ENCODE data around the gene TTC39B.
A peak's percentile ranks its signal among the peaks of the same experiment; 100 is the strongest.

TTC39B gene

GRCh38 chr9:15306068-15306756 is 804 bp downstream of the TTC39B start:
- H3K36me3 ChIP-seq (ENCODE audit: control insufficient read depth in 2 of 2, insufficient read depth in 1 of 2, low read length in 2 of 2): no peaks in the 10 kb centered on the region
- no peaks in the 10 kb centered on the region for H3K9me3 ChIP-seq (ENCODE audit: control insufficient read depth, insufficient read depth, low read depth, low read length)
- ChIA-PET POLR2A (interaction anchor here (0.7 to 1.7 kb wide), 7 partner anchors 10 to 247 kb away, joined by 4 to 10 read pairs (median 4); partner anchors contain the start of genes CCDC171 and SNAPC3), CTCF (interaction anchor here (0.7 to 1.1 kb wide), 3 partner anchors 28 to 94 kb away, joined by 3 to 4 read pairs (median 4); no protein-coding TSS in a partner anchor)
- peak overlapping the region; percentile 84 for H3K4me3 ChIP-seq (ENCODE audit: low read depth, low read length)
- H3K4me1 ChIP-seq (ENCODE audit: control insufficient read depth, insufficient read depth, low read length): no peaks in the 10 kb centered on the region
- H3K27ac ChIP-seq (ENCODE audit: extremely low read depth, low read depth, low read length): peak overlapping the region; percentile 65; the same call in 1 of the 2 replicates
- no peak for TF ChIP-seq GLIS2 (tag by site-specific recombination; IDR thresholded peaks at IDR 0.05)
- TF ChIP-seq ZNF629 (tag by site-specific recombination; IDR thresholded peaks at IDR 0.05): 0 out of 2 replicates have a peak, but pooled peaks have one; percentile 17
- TF ChIP-seq ZNF416 (tag by site-specific recombination; IDR thresholded peaks at IDR 0.05): no peak
- TF ChIP-seq ZBTB21 (tag by site-specific recombination; IDR thresholded peaks at IDR 0.05): no peak
- TF ChIP-seq SP7 (tag by site-specific recombination; IDR thresholded peaks at IDR 0.05): peak; percentile 49; the same call in 1 of the 2 replicates
- no peak for TF ChIP-seq YY1 (tag by site-specific recombination; IDR thresholded peaks at IDR 0.05)
- TF ChIP-seq ZIC2 (tag by site-specific recombination; IDR thresholded peaks at IDR 0.05): peak; percentile 26
- peak; percentile 22; the same call in 1 of the 2 replicates for TF ChIP-seq KLF17 (tag by site-specific recombination; IDR thresholded peaks at IDR 0.05)
- TF ChIP-seq ZNF341 (tag by site-specific recombination; IDR thresholded peaks at IDR 0.05; ENCODE audit: low read depth): peak; percentile 76
- TF ChIP-seq ZNF510 (tag by site-specific recombination; IDR thresholded peaks at IDR 0.05; ENCODE audit: insufficient replicate concordance): no peak
- TF ChIP-seq ZNF610 (tag by site-specific recombination; IDR thresholded peaks at IDR 0.05; ENCODE audit: borderline replicate concordance): no peak
- TF ChIP-seq PATZ1 (tag by site-specific recombination; IDR thresholded peaks at IDR 0.05): peak; percentile 23
- TF ChIP-seq REST (tag by site-specific recombination; IDR thresholded peaks at IDR 0.05): peak; percentile 83
- TF ChIP-seq SCRT2 (tag by site-specific recombination; IDR thresholded peaks at IDR 0.05): peak; percentile 98
- peak; percentile 41 for TF ChIP-seq ZBTB26 (tag by site-specific recombination; optimal IDR thresholded peaks at IDR 0.05)
- TF ChIP-seq ZBTB20 (tag by site-specific recombination; IDR thresholded peaks at IDR 0.05): peak; percentile 76
- peak; percentile 53; the same call in 1 of the 2 replicates for TF ChIP-seq ZNF366 (tag by site-specific recombination; conservative IDR thresholded peaks at IDR 0.05)
- TF ChIP-seq ZXDB (tag by site-specific recombination; IDR thresholded peaks at IDR 0.05): peak; percentile 68
- TF ChIP-seq PRDM10 (tag by site-specific recombination; IDR thresholded peaks at IDR 0.05): peak; percentile 59
- peak; percentile 91; the same call in 1 of the 2 replicates for TF ChIP-seq ZNF335 (tag by site-specific recombination; conservative IDR thresholded peaks at IDR 0.05)
- peak; percentile 23; the same call in 1 of the 2 replicates for TF ChIP-seq WT1 (tag by site-specific recombination; IDR thresholded peaks at IDR 0.05)
- TF ChIP-seq SP3 (tag by site-specific recombination; IDR thresholded peaks at IDR 0.05): no peak
- TF ChIP-seq ZNF423 (tag by site-specific recombination; IDR thresholded peaks at IDR 0.05): 0 out of 2 replicates have a peak, but pooled peaks have one; percentile 50
- peak; percentile 80 for TF ChIP-seq SCRT1 (tag by site-specific recombination; IDR thresholded peaks at IDR 0.05; ENCODE audit: borderline replicate concordance)
- TF ChIP-seq ZNF664 (tag by site-specific recombination; IDR thresholded peaks at IDR 0.05): 0 out of 2 replicates have a peak, but pooled peaks have one; percentile 5
- peak; percentile 28; the same call in 1 of the 2 replicates for TF ChIP-seq TRIM28 (IDR thresholded peaks at IDR 0.05; ENCODE audit: borderline replicate concordance, low read length)
